Keratinocyte (primary cell): Measurements from ENCODE around the gene TOX3. TPM values are rescaled to one million over a fixed set of nuclear protein-coding genes. Genes with fewer than 3 reads are reported as not detected.

Experiments
- DNase-seq: peaks from one replicate; pipeline ENCODE4 v3.0.0-alpha.2; 2011; ENCODE audit warnings: low read depth, missing footprints, low spot score
- FAIRE-seq: peaks from 2 replicates; lab custom pipeline; 2011; peaks lifted over from hg19 to GRCh38; lab: Jason Lieb, UNC
- H2AFZ ChIP-seq: 2 replicates; pipeline ENCODE4 v1.6.0; 2012; ENCODE audit warnings: low read length, control low read depth, inconsistent platforms; ENCODE audit not compliant: control insufficient read depth
- H3K27ac ChIP-seq: 2 replicates; pipeline ENCODE4 v1.5.1; 2011; ENCODE audit warnings: low read length; ENCODE audit not compliant: control insufficient read depth, insufficient read depth
- H3K27me3 ChIP-seq: 3 replicates; pipeline ENCODE4 v1.6.0; 2011; ENCODE audit warnings: low read length; ENCODE audit not compliant: control insufficient read depth, insufficient read depth; ENCODE audit errors: extremely low read depth
- H3K36me3 ChIP-seq, 2 experiments: 2 replicates in 1 of 2; 3 replicates in 1 of 2; pipeline ENCODE4 v1.5.1; 2011; ENCODE audit warnings: low read length in 2 of 2, mild to moderate bottlenecking in 1 of 2; ENCODE audit not compliant: control insufficient read depth in 2 of 2, insufficient read depth in 2 of 2; ENCODE audit errors: extremely low read depth in 1 of 2
- H3K4me1 ChIP-seq: 3 replicates; pipeline ENCODE4 v1.5.1; 2011; ENCODE audit warnings: low read length; ENCODE audit not compliant: control insufficient read depth, insufficient read depth; ENCODE audit errors: extremely low read depth
- H3K4me2 ChIP-seq: 3 replicates; pipeline ENCODE4 v1.6.0; 2011; ENCODE audit warnings: low read depth, low read length; ENCODE audit not compliant: control insufficient read depth, insufficient read depth; ENCODE audit errors: extremely low read depth
- H3K4me3 ChIP-seq, 3 experiments: fragments of 200-600 bp in 1 of 3; sonication (generic) in 1 of 3; 2 replicates in 2 of 3; 3 replicates in 1 of 3; pipeline ENCODE4 v1.5.1; 2011 to 2016; ENCODE audit warnings: low read length in 3 of 3, mild to moderate bottlenecking in 3 of 3, control low read depth in 2 of 3, inconsistent platforms in 1 of 3, low read depth in 1 of 3, mixed read lengths in 1 of 3, mixed run types in 1 of 3, moderate library complexity in 1 of 3; ENCODE audit not compliant: control insufficient read depth in 2 of 3, insufficient read depth in 2 of 3; ENCODE audit errors: extremely low read depth in 1 of 3
- H3K79me2 ChIP-seq: 2 replicates; pipeline ENCODE4 v1.6.0; 2012; ENCODE audit warnings: low read length; ENCODE audit not compliant: control insufficient read depth, insufficient read depth
- H3K9ac ChIP-seq: 3 replicates; pipeline ENCODE4 v1.6.0; 2011; ENCODE audit warnings: low read length; ENCODE audit not compliant: control insufficient read depth, insufficient read depth; ENCODE audit errors: extremely low read depth
- H3K9me1 ChIP-seq: 3 replicates; pipeline ENCODE4 v1.6.0; 2011; ENCODE audit warnings: low read length; ENCODE audit not compliant: control insufficient read depth, insufficient read depth; ENCODE audit errors: extremely low read depth
- H3K9me3 ChIP-seq: 2 replicates; pipeline ENCODE4 v1.5.1; 2012; ENCODE audit warnings: low read depth, low read length; ENCODE audit not compliant: control insufficient read depth
- H4K20me1 ChIP-seq: 3 replicates; pipeline ENCODE4 v1.6.0; 2011; ENCODE audit warnings: low read length; ENCODE audit not compliant: control insufficient read depth, insufficient read depth; ENCODE audit errors: extremely low read depth
- EZH2 ChIP-seq: IDR thresholded peaks from one replicate; pipeline ENCODE4 v1.6.1; 2012; ENCODE audit warnings: inconsistent platforms, mild to moderate bottlenecking, low read length, moderate library complexity
- dilution Hi-C: fragments of 300-500 bp; cut with MboI; formaldehyde crosslinking; loops from one replicate; pipeline ENCODE4 v1.7.0; 2020; ENCODE audit warnings: low sequenced_read_pairs; ENCODE audit not compliant: extremely low pct_ligation_motif_present
- polyA plus RNA-seq, 5 experiments: library from polyadenylated mRNA; depleted of rRNA in 3 of 5; stranded (reverse) in 3 of 5; stranded (forward) in 1 of 5; unstranded in 1 of 5; fragments of >200 nt; gene quantifications; 1 replicate in 1 of 5; 2 replicates in 3 of 5; 3 replicates in 1 of 5; pipeline versions ENCODE4 v1.2.1 to v1.2.3, GENCODE V29; 2011 to 2012; ENCODE audit warnings: missing spikeins in 2 of 5, low read depth in 1 of 5, low replicate concordance in 1 of 5
- TF ChIP-seq, protein P1 (sequence below), 3 experiments: IDR thresholded peaks in 1 of 3; conservative IDR thresholded peaks in 1 of 3; optimal IDR thresholded peaks in 1 of 3; 2 replicates in 2 of 3; 3 replicates in 1 of 3; pipeline versions ENCODE3 to v1.5.1; 2011; ENCODE audit warnings: low read length in 3 of 3, mild to moderate bottlenecking in 3 of 3, moderate library complexity in 2 of 3, control low read depth in 1 of 3, inconsistent platforms in 1 of 3; ENCODE audit not compliant: insufficient read depth in 2 of 3; ENCODE audit errors: extremely low read depth in 1 of 3

Gene TOX3
- polyA plus RNA-seq, 1 donor (not counting 4 experiments of a cell fraction or from before 2014, with no cell fraction given), result not detected

DNA sequence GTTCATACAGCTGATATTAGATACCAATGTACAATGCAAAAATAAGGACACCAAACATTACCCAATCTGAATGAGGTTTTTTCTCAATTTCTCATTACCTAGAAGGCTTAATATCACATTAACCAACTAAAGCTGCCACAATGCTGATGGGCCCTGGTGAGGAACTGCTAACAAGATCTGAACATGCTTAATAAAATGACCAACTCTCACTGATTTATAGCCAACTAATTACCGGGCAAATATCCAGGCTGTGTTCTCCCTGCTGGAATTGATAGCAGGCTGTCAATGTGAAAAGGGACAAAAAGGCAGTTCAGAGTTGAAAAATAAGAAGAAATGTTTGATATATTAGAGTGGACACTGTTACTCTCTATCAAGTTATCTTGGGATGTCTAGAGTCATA, 124.6 kb downstream of the TOX3 start:
- no peaks in the 10 kb centered on the region for H3K27me3 ChIP-seq
- no peaks in the 10 kb centered on the region for H3K9me1 ChIP-seq
- H3K9ac ChIP-seq, result no peak overlapping the region
- dilution Hi-C loops, result no loop called here
- no peak for TF ChIP-seq EZH2
- TF ChIP-seq, protein P1, sequence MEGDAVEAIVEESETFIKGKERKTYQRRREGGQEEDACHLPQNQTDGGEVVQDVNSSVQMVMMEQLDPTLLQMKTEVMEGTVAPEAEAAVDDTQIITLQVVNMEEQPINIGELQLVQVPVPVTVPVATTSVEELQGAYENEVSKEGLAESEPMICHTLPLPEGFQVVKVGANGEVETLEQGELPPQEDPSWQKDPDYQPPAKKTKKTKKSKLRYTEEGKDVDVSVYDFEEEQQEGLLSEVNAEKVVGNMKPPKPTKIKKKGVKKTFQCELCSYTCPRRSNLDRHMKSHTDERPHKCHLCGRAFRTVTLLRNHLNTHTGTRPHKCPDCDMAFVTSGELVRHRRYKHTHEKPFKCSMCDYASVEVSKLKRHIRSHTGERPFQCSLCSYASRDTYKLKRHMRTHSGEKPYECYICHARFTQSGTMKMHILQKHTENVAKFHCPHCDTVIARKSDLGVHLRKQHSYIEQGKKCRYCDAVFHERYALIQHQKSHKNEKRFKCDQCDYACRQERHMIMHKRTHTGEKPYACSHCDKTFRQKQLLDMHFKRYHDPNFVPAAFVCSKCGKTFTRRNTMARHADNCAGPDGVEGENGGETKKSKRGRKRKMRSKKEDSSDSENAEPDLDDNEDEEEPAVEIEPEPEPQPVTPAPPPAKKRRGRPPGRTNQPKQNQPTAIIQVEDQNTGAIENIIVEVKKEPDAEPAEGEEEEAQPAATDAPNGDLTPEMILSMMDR (optimal IDR thresholded peaks at IDR 0.05 in 1 of 3, IDR thresholded peaks at IDR 0.05 in 1 of 3, conservative IDR thresholded peaks at IDR 0.05 in 1 of 3; ENCODE audit: extremely low read depth in 1 of 3, insufficient read depth in 2 of 3, low read length in 3 of 3), result no peak
- no peaks in the 10 kb centered on the region for H3K36me3 ChIP-seq
- H3K9me3 ChIP-seq, result no peaks in the 10 kb centered on the region
- no peaks in the 10 kb centered on the region for H3K79me2 ChIP-seq
- H2AFZ ChIP-seq, result no peak overlapping the region
- H4K20me1 ChIP-seq, result no peaks in the 10 kb centered on the region
- DNase-seq (no peak), FAIRE-seq (no peak)
- no peaks in the 10 kb centered on the region for H3K4me1 ChIP-seq
- H3K4me3 ChIP-seq, result no peak overlapping the region
- H3K27ac ChIP-seq, result no peak overlapping the region
- H3K4me2 ChIP-seq, result no peak overlapping the region

DNA sequence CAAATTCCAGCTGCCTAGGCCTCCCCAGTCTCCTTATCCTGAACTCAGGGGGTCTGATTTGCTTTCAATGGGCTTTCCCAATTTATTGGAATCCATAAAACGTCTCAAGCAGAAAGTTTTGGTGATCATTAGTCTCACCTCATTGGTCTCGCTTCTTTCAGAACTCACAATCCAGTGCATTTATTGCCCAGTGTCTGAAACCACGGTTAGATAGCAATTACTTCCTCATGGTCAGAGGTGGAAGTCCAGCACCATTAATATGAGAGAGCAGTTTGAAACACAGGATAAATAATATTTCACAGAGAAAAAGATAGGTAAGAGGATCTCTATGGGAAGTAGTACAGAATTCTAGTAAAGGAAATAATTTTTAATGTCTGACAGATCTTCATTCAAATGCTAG, 128.7 kb downstream of the TOX3 start:
- H3K9ac ChIP-seq, result no peak overlapping the region
- H3K9me1 ChIP-seq, result no peaks in the 10 kb centered on the region
- dilution Hi-C loops, result no loop called here
- DNase-seq (no peak), FAIRE-seq (no peak)
- H3K36me3 ChIP-seq, result no peaks in the 10 kb centered on the region
- H3K27ac ChIP-seq, result no peak overlapping the region
- H3K4me2 ChIP-seq, result no peak overlapping the region
- no peak for TF ChIP-seq EZH2
- TF ChIP-seq, protein P1 (optimal IDR thresholded peaks at IDR 0.05 in 1 of 3, IDR thresholded peaks at IDR 0.05 in 1 of 3, conservative IDR thresholded peaks at IDR 0.05 in 1 of 3; ENCODE audit: extremely low read depth in 1 of 3, insufficient read depth in 2 of 3, low read length in 3 of 3), result no peak
- no peaks in the 10 kb centered on the region for H3K4me1 ChIP-seq
- H3K79me2 ChIP-seq, result no peaks in the 10 kb centered on the region
- no peaks in the 10 kb centered on the region for H3K27me3 ChIP-seq
- no peaks in the 10 kb centered on the region for H3K9me3 ChIP-seq
- H3K4me3 ChIP-seq, result no peak overlapping the region
- H4K20me1 ChIP-seq, result no peaks in the 10 kb centered on the region
- no peak overlapping the region for H2AFZ ChIP-seq
